Panc1 (cell line): ENCODE data around the gene CADM1.

ENCODE experiments used
- POLR2AphosphoS5 ChIP-seq: IDR thresholded peaks from 2 replicates; pipeline ENCODE4 v1.6.1; 2012; ENCODE audit warnings: mild to moderate bottlenecking, low read depth, low read length, moderate library complexity
- SIN3A ChIP-seq: IDR thresholded peaks from 2 replicates; pipeline ENCODE4 v1.6.1; 2012; ENCODE audit warnings: low read depth, mild to moderate bottlenecking, low read length, moderate library complexity, borderline replicate concordance; ENCODE audit not compliant: insufficient read depth
- TCF7L2 ChIP-seq: IDR thresholded peaks from 2 replicates; pipeline ENCODE4 v1.6.1; 2011; ENCODE audit warnings: mild to moderate bottlenecking, low read depth, low read length, inconsistent platforms
- TF ChIP-seq, protein P1 (sequence below): fragments of 450-650 bp; IDR thresholded peaks from 2 replicates; pipeline ENCODE4 v1.5.1; 2017; ENCODE audit warnings: mild to moderate bottlenecking

DNA sequence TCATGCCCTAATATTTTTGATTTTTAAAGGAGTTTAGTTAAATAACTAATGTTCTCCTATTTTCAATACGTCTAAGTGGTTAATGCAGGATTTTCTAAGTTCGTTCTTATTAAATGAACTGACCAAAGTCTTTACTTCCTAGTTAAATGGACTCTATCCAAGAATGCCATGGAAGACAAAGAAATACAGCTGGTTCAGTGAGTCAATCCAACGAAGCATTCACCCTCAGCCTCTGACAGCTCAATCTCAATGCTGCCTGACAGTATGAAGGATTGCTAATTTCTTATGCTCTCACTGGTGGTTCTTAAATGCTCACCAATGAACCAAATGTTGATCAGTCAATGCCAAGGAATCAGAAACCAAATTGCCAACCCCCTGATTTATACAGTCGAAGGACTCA, 219.4 kb downstream of the CADM1 start:
- TF ChIP-seq TCF7L2 (no peak), POLR2AphosphoS5 (no peak), SIN3A (no peak)
- TF ChIP-seq, protein P1, sequence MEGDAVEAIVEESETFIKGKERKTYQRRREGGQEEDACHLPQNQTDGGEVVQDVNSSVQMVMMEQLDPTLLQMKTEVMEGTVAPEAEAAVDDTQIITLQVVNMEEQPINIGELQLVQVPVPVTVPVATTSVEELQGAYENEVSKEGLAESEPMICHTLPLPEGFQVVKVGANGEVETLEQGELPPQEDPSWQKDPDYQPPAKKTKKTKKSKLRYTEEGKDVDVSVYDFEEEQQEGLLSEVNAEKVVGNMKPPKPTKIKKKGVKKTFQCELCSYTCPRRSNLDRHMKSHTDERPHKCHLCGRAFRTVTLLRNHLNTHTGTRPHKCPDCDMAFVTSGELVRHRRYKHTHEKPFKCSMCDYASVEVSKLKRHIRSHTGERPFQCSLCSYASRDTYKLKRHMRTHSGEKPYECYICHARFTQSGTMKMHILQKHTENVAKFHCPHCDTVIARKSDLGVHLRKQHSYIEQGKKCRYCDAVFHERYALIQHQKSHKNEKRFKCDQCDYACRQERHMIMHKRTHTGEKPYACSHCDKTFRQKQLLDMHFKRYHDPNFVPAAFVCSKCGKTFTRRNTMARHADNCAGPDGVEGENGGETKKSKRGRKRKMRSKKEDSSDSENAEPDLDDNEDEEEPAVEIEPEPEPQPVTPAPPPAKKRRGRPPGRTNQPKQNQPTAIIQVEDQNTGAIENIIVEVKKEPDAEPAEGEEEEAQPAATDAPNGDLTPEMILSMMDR: no peak
